GM18517 (cell line): Measurements from ENCODE around the gene RIPOR2.

Experiments used
- ATAC-seq: cut with Tn5 transposase; IDR thresholded peaks from one replicate; pipeline ENCODE4 v1.9.1; 2021; ENCODE audit warnings: mild to moderate bottlenecking, moderate library complexity; ENCODE audit not compliant: unreplicated experiment

Gene RIPOR2

DNA sequence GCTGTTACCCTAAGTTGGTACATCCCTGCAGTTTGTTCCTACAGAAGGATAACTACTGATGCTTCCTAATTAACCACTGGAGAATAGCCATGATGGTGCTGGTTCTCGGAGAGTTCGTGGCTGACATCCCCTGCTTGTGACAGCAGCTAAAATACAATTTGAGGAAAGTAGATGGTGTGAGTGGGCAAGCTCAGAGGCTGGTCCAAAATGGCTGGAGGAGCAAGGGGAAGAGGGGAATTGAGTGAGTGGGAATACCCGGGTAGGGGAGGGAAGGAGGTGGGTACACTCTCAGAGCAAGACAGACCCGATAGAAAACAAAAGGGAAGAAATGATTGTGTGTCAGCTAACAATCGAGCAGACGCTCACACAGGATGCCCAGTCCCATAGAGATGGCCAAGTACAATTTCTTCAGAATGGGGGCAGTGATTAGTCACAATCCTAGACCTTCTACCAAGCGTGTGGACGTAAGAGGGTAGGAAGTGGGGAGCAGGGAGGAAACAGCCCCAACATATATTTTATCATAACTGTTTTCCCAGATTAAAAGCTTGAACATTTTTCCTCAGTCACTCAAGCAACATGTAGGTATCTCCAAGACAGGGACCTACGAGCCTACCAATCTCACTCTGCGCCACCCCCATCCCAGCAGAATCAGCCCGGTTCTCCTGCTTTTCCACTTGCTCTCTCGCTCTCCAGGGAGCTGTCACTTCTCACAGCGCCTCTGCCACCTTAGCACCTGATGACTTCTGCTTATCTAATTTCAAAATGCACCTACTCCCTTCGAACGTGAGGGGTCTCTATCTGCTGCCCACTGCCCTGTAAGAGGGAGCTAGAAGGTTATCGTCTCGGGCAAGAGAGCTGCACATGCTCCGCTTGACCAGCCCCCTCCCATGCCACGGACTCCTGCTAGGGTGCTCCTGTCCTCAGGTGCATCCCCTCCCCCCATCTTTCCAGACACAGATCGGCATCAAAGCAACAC, 26.2 kb downstream of the RIPOR2 start:
- ATAC-seq, result no peak

GRCh38 chr6:24908650-24909035, 27.1 kb downstream of the RIPOR2 start:
- ATAC-seq, result no peak

DNA sequence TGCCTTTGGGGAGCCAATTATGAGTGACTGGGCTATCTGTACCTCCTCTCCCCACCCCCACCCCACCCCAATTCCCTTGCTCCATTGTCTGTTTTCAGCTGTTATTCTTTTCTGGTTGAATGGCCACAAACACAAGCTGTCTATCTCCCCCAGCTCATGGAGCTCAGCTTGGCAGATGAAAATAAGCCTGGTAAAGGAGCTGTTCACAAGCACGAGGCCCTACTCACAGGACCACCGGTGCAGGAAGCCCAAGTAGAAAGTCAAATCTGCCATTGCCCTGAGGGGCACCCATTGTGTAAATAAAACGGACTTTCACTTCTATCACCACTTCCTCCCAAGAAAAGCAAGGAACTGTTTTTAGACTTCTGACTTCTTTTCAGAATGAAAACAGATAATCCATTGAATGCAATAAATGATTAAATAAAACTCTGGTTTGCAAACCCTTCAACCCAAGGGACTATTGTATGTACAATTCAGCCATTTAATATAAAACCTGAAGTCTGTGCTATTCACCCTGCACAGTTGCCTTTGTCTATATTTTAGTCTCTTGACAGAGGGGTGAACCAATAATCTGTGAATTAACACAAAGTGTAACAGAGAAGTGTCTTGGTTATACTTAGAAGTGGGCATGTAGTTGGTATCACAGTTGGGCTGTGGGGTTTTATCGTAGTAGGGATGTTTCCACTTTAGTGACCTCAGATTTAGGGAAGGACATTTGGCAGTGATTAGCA, 27.7 kb downstream of the RIPOR2 start:
- no peak for ATAC-seq

DNA sequence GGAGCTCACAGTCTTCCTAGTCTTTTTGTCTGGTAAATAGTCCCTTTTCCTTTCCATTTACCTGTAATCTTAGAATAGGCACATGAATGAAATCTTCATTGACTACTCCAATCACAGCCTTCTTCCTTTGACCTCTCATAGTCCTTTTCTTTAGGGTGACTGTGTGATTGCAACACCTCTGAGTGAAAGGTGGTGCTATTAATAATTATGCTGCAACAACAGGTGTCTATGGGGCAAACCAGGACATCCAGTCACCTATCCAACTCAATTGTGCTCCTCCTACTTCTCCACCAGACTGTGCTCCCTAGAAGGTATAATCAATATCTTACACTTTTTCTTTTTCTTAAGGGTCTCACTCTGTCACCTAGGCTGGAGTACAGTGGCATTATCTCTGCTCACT, 29.4 kb downstream of the RIPOR2 start:
- no peak for ATAC-seq

- no peak for ATAC-seq
Observed at GRCh38 chr6:24905483-24905882, 30.3 kb downstream of the RIPOR2 start.

- ATAC-seq, result no peak
Observed at GRCh38 chr6:24903681-24904080, 32.1 kb downstream of the RIPOR2 start.

GRCh38 chr6:24902782-24903181, 33.0 kb downstream of the RIPOR2 start:
- ATAC-seq, result no peak

DNA sequence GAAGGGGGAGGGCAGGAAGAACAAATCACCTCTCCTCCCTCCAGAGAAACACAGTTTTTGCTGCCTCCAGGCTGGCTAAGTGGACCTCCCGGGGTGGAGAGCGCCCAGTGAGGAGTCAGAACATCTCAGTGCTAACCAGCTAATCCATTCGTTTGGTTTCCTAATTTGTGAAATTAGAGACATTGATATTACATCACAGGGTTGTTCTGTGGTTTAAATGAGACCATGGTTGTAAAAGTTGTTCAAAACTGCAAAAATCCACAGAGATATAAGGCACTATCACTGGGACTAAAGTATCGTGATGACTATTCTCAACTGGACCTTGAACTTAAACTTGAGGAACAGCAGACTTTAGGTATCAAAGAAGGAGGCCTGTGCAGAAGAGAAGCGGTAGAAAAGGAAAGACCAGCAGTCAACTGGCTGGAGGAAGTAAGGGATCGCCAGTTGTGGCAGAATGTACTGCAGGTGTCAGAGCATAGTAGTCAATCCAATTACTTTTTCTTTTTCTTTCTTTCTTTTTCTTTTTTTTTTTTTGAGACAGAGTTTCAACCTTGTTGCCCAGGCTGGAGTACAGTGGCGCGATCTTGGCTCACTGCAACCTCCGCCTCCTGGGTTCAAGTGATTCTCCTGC, 33.9 kb downstream of the RIPOR2 start:
- no peak for ATAC-seq

GRCh38 chr6:24900917-24901697, 34.7 kb downstream of the RIPOR2 start:
- no peak for ATAC-seq

- no peak for ATAC-seq
Observed at GRCh38 chr6:24899997-24900325, 35.8 kb downstream of the RIPOR2 start.

DNA sequence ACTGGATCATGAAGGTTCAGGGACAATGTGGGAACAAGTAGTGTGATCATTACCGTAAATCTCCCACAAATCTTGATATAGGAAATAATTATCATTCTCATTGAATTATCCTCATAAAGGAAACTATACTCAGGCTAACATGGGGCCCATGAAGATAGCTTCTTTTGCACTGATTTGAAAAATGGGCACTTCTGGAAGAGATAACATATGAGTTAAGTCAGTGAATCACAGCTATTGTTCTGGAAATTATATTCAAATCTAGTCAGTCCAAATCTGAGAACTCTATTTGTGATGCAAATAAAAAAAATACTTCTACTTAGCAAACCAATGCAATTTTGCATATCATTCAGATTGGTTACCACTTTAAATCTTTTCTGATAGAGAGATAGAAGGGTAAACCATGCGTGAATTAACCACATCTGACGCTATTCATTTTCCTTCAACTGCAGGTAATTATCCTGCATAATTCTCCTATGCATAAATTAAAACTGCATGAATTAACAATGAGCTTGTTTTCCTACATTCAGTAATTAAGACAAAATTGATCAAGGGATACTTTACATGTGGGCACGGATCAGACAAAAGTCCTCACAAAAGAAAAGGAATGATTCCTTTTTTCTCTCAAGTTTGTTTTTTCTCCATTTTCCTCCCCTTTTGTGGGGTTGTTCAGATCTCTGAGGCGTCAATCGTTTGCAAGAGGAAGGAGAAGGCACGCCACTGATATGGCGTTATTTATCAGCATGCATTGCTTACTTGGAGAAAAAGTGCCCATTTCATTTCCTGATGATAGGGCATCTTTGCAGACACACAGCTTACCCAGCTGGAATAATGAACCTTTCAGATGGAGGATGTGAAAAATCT, 36.4 kb downstream of the RIPOR2 start:
- ATAC-seq, result no peak

- ATAC-seq, result no peak
Observed at GRCh38 chr6:24898676-24899075, 37.1 kb downstream of the RIPOR2 start.

- no peak for ATAC-seq
Observed at GRCh38 chr6:24897186-24897585, 38.6 kb downstream of the RIPOR2 start.

- ATAC-seq, result no peak
Observed at GRCh38 chr6:24893342-24893850, 42.4 kb downstream of the RIPOR2 start.

DNA sequence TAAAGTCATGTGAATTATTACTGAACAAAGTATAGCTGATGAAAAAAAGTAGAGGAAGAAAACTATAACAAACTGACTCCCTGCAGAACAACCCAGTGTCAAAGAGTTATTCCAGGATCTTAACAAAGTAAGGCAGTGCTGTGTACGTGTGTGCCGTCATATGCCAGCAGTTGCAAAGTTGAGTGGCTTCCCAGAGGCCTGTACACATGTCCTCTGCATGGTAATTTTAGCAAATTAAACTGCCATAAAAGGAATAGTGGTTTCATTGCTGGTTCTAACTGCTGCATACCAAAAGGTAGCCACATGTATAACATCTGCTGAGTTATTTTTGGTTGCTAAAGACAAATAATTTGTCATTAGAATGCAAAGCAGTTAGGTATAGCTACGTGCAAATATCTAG, 44.8 kb downstream of the RIPOR2 start:
- ATAC-seq, result peak; percentile 49

DNA sequence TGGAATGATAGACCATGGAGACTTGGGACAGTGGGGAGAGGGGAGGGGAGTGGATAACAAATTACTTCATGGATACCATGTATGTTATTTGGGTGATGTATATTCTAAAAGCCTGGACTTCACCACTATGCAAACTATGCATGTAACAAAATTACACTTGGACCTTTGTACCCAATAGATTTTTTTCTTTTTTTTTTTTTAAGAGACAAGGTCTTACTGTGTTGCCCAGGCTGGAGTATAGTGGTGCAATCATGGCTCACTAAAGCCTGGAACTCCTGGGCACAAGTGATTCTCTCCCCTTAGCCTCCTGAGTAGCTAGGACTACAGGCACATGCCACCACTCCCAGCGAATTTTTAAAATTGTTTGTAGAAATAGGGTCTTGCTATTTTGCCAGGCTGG, 45.3 kb downstream of the RIPOR2 start:
- ATAC-seq, result no peak

DNA sequence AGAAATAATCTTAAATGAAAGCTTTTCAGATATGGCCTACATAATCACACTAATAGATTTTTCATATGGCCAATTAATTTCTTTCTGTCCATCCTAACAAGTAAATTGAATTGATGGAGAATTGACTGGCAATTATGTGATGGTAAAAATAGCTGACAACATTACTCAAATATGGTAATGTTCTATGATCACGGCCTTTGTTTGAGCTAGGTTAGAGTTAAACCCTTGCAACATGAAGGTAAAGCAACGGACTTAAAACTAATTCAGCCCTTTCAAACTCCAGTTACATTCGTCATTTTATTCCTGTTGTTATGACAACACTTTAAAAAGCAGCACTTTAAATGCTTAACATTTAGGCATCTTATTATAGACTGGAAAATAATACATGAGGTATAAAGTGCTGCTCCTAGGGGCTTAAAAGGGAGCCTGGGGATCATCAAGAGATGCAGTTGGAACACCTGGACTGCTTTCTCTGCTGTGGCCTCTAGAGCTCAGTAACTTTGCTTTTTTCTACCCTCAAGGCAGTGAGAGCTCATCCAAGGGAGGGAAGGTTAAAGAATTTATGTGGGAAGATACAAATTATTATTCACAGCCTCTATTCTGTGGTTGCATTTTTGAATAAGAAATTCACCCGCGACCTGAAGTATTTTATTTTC, 46.9 kb downstream of the RIPOR2 start:
- ATAC-seq, result no peak

DNA sequence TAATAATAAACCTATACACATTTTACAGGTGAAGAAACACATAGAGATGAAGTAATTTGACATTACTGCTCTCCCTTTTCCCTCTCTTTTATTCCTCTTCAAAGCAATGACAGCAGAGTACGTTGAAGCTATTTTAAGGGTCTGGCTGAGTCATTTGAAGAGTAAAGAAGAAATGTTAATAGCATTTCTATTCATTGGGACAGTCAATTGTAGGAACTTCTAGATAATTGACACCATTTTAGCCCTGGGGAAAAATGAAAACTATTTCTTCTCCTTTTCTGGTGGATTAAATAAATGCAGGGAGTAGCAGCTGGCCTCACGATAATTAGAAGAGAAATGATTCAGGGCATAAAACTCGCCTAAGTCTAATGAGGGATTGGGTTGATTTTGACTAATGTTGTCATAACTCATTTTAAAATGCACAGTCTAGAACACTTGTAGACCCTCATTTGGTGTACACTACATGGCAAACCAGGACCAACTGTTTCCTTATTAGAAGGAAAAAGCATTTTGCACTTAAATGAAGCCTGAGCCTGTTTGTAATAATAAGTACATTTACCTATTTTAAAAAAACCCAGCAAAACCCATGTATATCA, 48.1 kb downstream of the RIPOR2 start:
- ATAC-seq, result no peak

DNA sequence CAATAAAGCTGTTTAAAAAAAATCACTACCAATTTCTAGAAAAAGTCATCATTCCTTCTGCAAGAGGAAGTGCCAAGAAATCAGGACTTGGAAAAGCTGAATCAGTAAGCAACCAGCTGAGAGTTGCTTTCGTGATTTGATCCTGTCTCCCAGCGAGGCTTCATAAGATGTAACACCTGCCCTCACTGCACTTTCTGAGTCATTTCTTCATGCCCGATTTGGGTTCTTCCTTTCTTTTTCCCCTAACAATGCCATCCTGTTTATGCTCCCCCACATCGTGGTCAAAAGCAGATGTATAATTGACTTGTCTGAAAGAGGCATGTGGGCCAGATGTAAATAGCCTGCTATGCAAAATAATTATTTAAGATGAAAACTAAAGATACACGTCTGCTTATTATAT, 52.1 kb downstream of the RIPOR2 start:
- ATAC-seq, result peak; percentile 81
